ENCODE measurements around the gene EXOC6B. TPM values are rescaled to one million over a fixed set of nuclear protein-coding genes. Genes with fewer than 3 reads are reported as not detected.

EXOC6B gene
- total RNA-seq, 1 donor from 2014 or later = 13.8 TPM

- Mint-ChIP-seq H3K4me3 (no peak overlapping the region), H3K4me1 (peaks cover 3% of the 10 kb centered on the region), H3K36me3 (ENCODE audit: low read depth) (no peaks in the 10 kb centered on the region), H3K9me3 (peaks cover 2% of the 10 kb centered on the region), H3K27me3 (no peaks in the 10 kb centered on the region), H3K27ac (no peak overlapping the region)
- CTCF ChIA-PET = interaction anchor here (0.5 kb wide), 1 partner anchor 21 kb away, joined by 4 read pairs; no protein-coding TSS in a partner anchor
- DNase-seq (no peak), ATAC-seq (ENCODE audit: low read depth) (no peak)
- intact Hi-C loops (cut with micrococcal nuclease) = no loop called here
- TF ChIP-seq CTCF (IDR thresholded peaks at IDR 0.05) = no peak
- POLR2A ChIA-PET = no interaction called here
These were observed 533.4 kb downstream of the EXOC6B start for GRCh38 chr2:72292433-72292832.

GRCh38 chr2:72291059-72291458, 534.8 kb downstream of the EXOC6B start:
- H3K36me3 Mint-ChIP-seq (ENCODE audit: low read depth) = no peaks in the 10 kb centered on the region
- TF ChIP-seq CTCF (IDR thresholded peaks at IDR 0.05) = no peak
- no peak for ATAC-seq (ENCODE audit: low read depth)
- H3K27ac Mint-ChIP-seq = no peak overlapping the region
- H3K4me3 Mint-ChIP-seq = no peak overlapping the region
- ChIA-PET POLR2A (no interaction called here), CTCF (no interaction called here)
- H3K27me3 Mint-ChIP-seq = no peaks in the 10 kb centered on the region
- DNase-seq = no peak
- intact Hi-C loops (cut with micrococcal nuclease) = no loop called here
- peaks cover 4% of the 10 kb centered on the region for H3K9me3 Mint-ChIP-seq
- H3K4me1 Mint-ChIP-seq = no peaks in the 10 kb centered on the region

- H3K4me3 Mint-ChIP-seq = no peak overlapping the region
- no peaks in the 10 kb centered on the region for H3K36me3 Mint-ChIP-seq (ENCODE audit: low read depth)
- ChIA-PET CTCF (no interaction called here), POLR2A (no interaction called here)
- ATAC-seq (ENCODE audit: low read depth) (no peak), DNase-seq (no peak)
- no peak for TF ChIP-seq CTCF (IDR thresholded peaks at IDR 0.05)
- H3K9me3 Mint-ChIP-seq = peaks cover 4% of the 10 kb centered on the region
- H3K4me1 Mint-ChIP-seq = no peaks in the 10 kb centered on the region
- no peak overlapping the region for H3K27ac Mint-ChIP-seq
- H3K27me3 Mint-ChIP-seq = no peaks in the 10 kb centered on the region
- intact Hi-C loops (cut with micrococcal nuclease) = no loop called here
These were observed 536.1 kb downstream of the EXOC6B start for GRCh38 chr2:72289736-72290135.

- intact Hi-C loops (cut with micrococcal nuclease) = no loop called here
- H3K4me1 Mint-ChIP-seq = no peaks in the 10 kb centered on the region
- no peak for ATAC-seq (ENCODE audit: low read depth)
- H3K36me3 Mint-ChIP-seq (ENCODE audit: low read depth) = no peaks in the 10 kb centered on the region
- no peak for TF ChIP-seq CTCF (IDR thresholded peaks at IDR 0.05)
- DNase-seq = no peak
- peaks cover 4% of the 10 kb centered on the region for H3K9me3 Mint-ChIP-seq
- no peak overlapping the region for H3K27ac Mint-ChIP-seq
- H3K27me3 Mint-ChIP-seq = no peaks in the 10 kb centered on the region
- H3K4me3 Mint-ChIP-seq = no peak overlapping the region
- CTCF ChIA-PET = no interaction called here
- POLR2A ChIA-PET = no interaction called here
These were observed 536.5 kb downstream of the EXOC6B start for GRCh38 chr2:72289283-72289682.

GRCh38 chr2:72278046-72278445, 547.8 kb downstream of the EXOC6B start:
- H3K27me3 Mint-ChIP-seq = no peaks in the 10 kb centered on the region
- ATAC-seq (ENCODE audit: low read depth) (no peak), DNase-seq (no peak)
- ChIA-PET POLR2A (no interaction called here), CTCF (no interaction called here)
- H3K36me3 Mint-ChIP-seq (ENCODE audit: low read depth) = no peaks in the 10 kb centered on the region
- no peak overlapping the region for H3K4me3 Mint-ChIP-seq
- no peaks in the 10 kb centered on the region for H3K9me3 Mint-ChIP-seq
- no peaks in the 10 kb centered on the region for H3K4me1 Mint-ChIP-seq
- no peak for TF ChIP-seq CTCF (IDR thresholded peaks at IDR 0.05)
- no peak overlapping the region for H3K27ac Mint-ChIP-seq
- intact Hi-C loops (cut with micrococcal nuclease) = no loop called here

Measured in activated B cell treated with CpG ODN at 0.5 μM for 24 hours (primary cell).